Measurements from ENCODE around the gene VEGFB.

DNA sequence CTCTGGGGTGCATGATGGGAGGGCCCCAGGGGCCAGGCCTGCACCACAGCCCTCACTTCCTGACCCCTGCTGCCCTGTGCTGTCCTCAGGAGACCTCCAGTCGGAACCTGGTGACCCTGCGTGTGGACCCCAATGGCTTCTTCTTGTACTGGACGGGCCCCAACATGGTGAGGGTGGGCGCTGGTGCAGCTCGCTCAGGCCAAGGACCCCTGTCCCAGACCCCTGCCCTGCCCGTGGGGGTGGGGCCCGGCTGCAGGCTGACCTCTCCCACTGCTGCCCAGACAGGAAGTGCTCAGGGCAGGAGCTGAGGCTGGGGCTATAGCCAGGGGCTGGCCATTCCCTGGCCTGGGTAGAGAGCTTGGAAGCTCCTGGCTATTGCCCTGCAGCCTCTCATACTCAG, 19.9 kb downstream of the VEGFB start:
- TF ChIP-seq POLR2A (IDR thresholded peaks at IDR 0.05) (no peak), EP300 (IDR thresholded peaks at IDR 0.05) (no peak)
- TF ChIP-seq, protein P1, sequence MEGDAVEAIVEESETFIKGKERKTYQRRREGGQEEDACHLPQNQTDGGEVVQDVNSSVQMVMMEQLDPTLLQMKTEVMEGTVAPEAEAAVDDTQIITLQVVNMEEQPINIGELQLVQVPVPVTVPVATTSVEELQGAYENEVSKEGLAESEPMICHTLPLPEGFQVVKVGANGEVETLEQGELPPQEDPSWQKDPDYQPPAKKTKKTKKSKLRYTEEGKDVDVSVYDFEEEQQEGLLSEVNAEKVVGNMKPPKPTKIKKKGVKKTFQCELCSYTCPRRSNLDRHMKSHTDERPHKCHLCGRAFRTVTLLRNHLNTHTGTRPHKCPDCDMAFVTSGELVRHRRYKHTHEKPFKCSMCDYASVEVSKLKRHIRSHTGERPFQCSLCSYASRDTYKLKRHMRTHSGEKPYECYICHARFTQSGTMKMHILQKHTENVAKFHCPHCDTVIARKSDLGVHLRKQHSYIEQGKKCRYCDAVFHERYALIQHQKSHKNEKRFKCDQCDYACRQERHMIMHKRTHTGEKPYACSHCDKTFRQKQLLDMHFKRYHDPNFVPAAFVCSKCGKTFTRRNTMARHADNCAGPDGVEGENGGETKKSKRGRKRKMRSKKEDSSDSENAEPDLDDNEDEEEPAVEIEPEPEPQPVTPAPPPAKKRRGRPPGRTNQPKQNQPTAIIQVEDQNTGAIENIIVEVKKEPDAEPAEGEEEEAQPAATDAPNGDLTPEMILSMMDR (IDR thresholded peaks at IDR 0.05) = no peak
